ENCODE results near the gene PKP1.

- TF ChIP-seq CTCF (conservative IDR thresholded peaks at IDR 0.05) (no peak), EZH2 (IDR thresholded peaks at IDR 0.05; ENCODE audit: low read depth) (no peak)
Measured at GRCh38 chr1:201312298-201312697, 29.0 kb downstream of the PKP1 start.
